Esophagus squamous epithelium (tissue), 4 donors: ENCODE measurements around the gene PLEKHA7.

Experiments used
- CTCF ChIP-seq, 6 experiments: fragments of 450-650 bp in 4 of 6; fragments of 200-600 bp in 2 of 6; sonication (generic) in 2 of 6; IDR thresholded peaks; one replicate each; pipeline ENCODE4 v1.5.1; 2016 to 2019; ENCODE audit warnings: antibody characterized with exemption in 6 of 6, mild to moderate bottlenecking in 4 of 6, moderate library complexity in 4 of 6
- POLR2A ChIP-seq, 4 donors: fragments of 450-650 bp; IDR thresholded peaks; one replicate each; pipeline ENCODE4 v1.6.1; 2017; ENCODE audit warnings: antibody characterized with exemption in 4 of 4, mild to moderate bottlenecking in 4 of 4, moderate library complexity in 3 of 4

DNA sequence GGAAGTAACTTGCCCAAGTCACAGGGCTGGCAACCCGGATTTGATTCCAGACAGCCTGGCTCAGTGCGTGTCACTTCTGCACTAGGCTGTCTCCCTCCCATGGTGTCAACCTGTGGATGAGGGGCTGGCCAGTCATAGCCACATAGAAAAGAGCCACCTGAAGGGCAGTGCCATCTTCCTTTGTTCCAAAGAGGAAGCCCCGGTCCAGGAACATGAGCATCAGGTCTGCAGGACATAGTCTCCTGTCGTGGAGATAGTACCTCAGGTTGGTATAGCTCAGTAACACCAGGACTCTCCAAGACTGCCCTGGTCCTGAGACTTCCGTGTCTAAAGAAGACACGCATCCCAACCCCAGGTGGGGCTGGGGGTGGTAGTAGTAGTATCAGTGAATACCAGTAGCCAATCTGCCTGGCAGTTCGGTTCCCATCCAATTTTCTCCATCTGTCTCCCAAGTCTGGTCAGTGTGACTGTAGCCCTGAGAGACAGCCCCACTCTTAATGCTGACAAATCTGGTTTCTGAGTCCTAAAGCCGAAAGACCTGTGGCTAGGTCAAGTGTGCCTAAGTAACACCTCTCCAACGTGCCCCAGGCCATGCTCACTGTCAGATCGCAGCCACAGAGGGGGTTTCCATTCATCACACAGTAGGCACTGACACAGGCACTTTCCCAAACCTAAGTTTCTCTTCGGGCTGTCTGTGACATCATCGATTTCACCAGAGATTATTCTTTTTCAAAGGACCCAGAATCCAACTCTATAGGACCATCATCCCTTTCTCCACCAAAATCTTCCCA is 242.7 kb downstream of the PLEKHA7 start:
- TF ChIP-seq CTCF (IDR thresholded peaks at IDR 0.05), result no peak
- no peak for TF ChIP-seq POLR2A (IDR thresholded peaks at IDR 0.05)
